GM12864 (cell line): ENCODE data around the gene COPA.

Experiments
- DNase-seq: peaks from one replicate; pipeline ENCODE4 v3.0.0-alpha.2; 2011; ENCODE audit warnings: low read depth
- H3K4me3 ChIP-seq: 2 replicates; pipeline ENCODE4 v1.5.1; 2011; ENCODE audit warnings: mild to moderate bottlenecking, low read depth, low read length, control low read depth
- TF ChIP-seq, protein P1 (sequence below): IDR thresholded peaks from 2 replicates; pipeline ENCODE4 v1.5.1; 2011; ENCODE audit warnings: low read depth, mild to moderate bottlenecking, moderate library complexity, low read length, control low read depth, inconsistent platforms; ENCODE audit errors: missing control alignments

COPA gene

DNA sequence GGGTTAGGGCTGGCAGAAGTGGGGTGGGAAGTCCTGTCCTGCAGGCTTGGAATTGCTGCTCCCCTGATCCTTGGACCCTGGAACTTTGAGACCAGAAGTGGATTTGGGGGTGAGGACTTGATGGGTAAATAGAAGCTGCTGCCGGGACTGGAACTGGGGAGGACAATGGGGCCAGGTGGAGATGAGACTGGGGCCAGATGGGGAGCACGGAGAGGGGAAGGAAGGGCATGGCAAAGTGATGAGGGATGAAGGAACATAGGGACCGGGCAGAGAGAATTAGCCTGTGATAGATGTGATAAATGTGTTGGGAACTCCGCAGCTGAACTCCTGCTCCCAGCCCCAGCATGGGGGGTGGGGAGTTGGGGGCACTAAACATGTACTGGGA is 24.5 kb upstream of the COPA start:
- DNase-seq = no peak
- TF ChIP-seq, protein P1, sequence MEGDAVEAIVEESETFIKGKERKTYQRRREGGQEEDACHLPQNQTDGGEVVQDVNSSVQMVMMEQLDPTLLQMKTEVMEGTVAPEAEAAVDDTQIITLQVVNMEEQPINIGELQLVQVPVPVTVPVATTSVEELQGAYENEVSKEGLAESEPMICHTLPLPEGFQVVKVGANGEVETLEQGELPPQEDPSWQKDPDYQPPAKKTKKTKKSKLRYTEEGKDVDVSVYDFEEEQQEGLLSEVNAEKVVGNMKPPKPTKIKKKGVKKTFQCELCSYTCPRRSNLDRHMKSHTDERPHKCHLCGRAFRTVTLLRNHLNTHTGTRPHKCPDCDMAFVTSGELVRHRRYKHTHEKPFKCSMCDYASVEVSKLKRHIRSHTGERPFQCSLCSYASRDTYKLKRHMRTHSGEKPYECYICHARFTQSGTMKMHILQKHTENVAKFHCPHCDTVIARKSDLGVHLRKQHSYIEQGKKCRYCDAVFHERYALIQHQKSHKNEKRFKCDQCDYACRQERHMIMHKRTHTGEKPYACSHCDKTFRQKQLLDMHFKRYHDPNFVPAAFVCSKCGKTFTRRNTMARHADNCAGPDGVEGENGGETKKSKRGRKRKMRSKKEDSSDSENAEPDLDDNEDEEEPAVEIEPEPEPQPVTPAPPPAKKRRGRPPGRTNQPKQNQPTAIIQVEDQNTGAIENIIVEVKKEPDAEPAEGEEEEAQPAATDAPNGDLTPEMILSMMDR = no peak
- no peak overlapping the region for H3K4me3 ChIP-seq

DNA sequence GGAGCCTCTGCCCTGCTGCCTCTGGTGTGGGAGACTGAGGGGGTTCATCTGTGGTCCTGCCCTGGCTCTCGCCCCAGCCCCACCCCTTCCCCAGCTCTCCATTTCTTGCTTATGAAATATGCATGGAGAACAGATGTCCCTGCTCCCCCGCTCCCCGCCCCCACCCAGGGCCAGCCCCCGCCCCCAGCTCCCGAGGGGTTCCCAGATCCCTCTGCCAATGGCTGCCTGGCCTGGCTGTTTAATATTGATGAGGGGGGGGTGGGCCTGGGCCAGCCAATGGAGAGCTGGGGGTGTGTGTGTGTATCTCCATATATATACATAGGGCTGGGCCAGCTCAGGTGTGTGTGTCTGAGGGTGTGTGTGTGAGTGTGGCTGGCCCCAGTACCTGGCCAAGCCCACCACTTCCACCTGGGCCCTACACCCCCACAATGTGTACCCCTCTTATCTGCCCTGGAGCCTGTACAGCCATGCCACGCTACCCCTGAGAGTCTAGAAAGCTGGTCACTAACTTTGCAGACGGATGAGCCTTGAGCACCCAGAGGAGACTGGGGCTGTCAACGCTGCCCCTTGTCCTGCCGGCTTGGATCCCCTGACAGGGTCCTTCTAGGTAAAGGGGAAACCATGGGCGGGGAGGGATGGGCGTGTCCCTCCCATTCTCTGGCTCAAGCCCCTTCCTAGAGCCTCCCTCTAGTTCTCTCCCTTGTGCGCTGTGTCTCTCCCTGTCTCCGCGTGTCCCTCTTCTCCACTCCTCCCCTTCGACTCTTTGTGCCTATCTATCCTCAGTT is 23.9 kb upstream of the COPA start, which contains the start of gene NHLH1:
NHLH1 (plus strand) TSS at position 341 of the 785 bp plus-strand sequence. CDS start 3,661 bp downstream, outside the sequence.
- no peak within 1 kb of the TSS for H3K4me3 ChIP-seq
- DNase-seq = no peak
- TF ChIP-seq, protein P1 = no peak

DNA sequence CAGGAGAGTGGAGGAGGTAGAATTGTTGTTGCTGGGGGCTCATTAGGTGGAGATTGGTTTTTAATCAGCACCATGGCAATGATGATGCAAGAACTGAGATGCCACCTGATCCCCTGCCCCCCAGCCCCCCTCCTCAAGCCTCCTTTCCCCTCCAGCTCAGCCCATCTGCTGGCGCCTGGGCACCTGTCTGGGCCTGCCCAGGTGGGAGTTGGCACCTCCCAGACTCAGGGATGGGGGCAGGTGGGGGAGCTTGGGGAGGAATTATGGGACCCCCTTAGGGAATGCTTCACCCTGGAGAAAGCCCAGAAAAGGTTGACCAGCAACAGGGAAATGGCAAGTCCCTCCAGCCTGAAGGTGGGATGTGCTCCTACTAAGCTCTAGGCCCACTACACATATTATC is 22.3 kb upstream of the COPA start:
- H3K4me3 ChIP-seq = no peak overlapping the region
- DNase-seq = no peak
- TF ChIP-seq, protein P1 = no peak

DNA sequence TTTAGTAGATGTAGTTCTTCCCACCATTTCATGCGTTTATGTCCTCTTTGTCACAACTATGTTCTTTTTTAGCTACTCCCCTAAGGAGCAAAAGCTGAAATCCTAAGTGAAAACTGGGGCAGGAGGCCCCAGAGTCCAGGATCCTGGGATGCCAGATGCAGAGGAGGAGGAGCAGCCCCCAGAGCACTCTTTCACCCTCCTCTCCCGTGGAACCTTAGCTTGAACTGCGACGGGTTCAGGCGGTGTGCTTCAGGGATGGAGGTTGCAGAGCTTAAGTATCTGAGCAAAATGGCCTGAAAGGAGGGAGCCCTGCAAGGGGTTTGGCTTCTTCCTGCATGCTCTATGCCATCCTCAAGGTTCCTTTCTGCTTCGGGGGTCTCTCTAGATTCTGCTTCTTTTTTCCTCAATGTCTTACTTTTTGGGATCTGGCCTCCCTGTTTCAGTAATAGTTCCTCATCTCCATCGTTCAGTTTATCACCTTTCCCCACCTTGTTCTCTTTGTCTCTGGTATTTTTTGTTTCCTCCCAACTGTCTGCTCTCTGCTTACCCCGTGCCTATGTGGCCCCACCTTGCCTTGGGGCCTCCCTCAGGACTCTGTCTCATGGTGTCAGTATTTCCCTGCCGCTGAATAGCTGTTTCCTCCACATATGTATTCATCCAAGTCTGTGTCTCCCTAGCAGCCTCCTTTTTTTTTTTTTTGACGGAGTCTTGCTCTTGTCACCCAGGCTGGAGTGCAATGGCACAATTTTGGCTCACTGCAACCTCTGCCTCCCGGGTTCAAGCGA is 21.1 kb upstream of the COPA start:
- TF ChIP-seq, protein P1 = no peak
- H3K4me3 ChIP-seq = no peak overlapping the region
- no peak for DNase-seq

DNA sequence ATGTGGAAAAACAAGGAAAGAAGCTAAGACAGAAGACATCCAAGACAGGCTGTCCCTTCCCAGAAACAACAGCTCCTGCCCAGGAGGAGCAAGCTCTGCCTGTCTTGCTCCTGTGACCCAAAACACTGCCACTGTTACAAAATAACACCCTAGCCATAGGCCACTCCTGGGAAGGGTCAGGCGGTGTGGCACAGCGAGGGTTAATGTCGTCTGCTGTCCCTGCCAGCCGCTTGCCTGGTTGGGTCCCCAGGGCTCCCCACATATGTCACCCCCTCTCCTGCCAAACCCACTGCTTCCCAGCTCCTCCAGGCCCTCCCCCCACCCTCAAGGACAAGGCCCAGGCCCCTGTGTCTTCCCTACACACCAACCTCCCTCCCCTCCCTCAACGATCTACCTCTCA is 20.0 kb upstream of the COPA start:
- TF ChIP-seq, protein P1 = no peak
- no peak for DNase-seq
- H3K4me3 ChIP-seq = no peak overlapping the region

DNA sequence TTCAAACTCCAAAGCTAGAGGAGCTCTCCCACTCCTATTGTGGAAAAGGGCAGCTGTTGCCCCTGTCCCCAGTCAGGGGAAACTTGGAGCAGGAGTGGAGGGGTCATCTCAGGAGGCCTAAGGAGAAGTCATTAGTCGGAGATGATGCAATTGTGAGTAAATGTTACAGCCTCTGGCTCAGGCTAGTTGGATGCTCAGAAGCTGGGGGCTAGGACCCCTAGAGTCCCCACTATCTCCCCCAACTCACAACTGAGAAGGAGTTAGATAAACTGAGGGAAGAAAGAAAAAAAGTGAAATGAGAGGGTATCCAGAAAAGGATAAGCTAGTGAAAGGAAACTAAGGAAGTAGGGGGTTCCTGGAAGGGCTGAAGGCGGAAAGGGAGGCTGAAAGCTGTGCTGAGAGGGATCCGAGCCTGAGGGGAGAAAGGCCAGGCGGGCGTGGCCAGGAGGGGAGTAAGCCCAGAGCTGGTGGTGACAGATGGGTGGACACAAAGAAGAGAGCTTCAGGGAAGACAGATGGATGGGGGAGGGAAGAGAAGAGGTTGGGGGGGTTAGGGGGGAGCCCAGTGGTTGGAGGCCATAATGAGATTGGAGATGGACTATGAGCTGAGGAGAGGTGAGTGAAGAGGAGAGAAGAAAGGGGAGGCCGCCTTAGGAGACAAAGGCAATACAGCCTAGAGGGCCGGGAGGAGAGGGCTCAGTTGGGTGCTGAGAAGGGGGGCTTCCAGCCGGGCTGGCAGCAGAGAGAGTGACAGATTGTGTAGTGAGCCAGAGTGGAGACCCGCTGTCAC is 19.3 kb upstream of the COPA start:
- H3K4me3 ChIP-seq = no peak overlapping the region
- TF ChIP-seq, protein P1 = no peak
- DNase-seq = no peak
